HG03097 (cell line): ENCODE measurements around the gene SLF1.

Experiments used
- ATAC-seq: cut with Tn5 transposase; IDR thresholded peaks from one replicate; pipeline ENCODE4 v1.9.1; 2021; ENCODE audit not compliant: unreplicated experiment, low FRiP score

SLF1 gene

GRCh38 chr5:94705427-94705826 lies 87.0 kb downstream of the SLF1 start:
- no peak for ATAC-seq

GRCh38 chr5:94707359-94707758 lies 88.9 kb downstream of the SLF1 start:
- ATAC-seq, result no peak

- no peak for ATAC-seq
Measured at GRCh38 chr5:94709277-94709676, 90.8 kb downstream of the SLF1 start.

GRCh38 chr5:94711785-94712184 lies 93.3 kb downstream of the SLF1 start:
- ATAC-seq, result no peak

GRCh38 chr5:94715768-94716167 lies 97.3 kb downstream of the SLF1 start:
- no peak for ATAC-seq

GRCh38 chr5:94725142-94725541 lies 106.7 kb downstream of the SLF1 start:
- no peak for ATAC-seq

- no peak for ATAC-seq
Measured at GRCh38 chr5:94731471-94731870, 113.0 kb downstream of the SLF1 start.

- no peak for ATAC-seq
Measured at GRCh38 chr5:94736498-94736897, 118.0 kb downstream of the SLF1 start.

GRCh38 chr5:94740286-94740685 lies 121.8 kb downstream of the SLF1 start:
- ATAC-seq, result no peak

- no peak for ATAC-seq
Measured at GRCh38 chr5:94742852-94743251, 124.4 kb downstream of the SLF1 start.

- no peak for ATAC-seq
Measured at GRCh38 chr5:94744906-94745305, 126.4 kb downstream of the SLF1 start.

- ATAC-seq, result peak; percentile 63
Measured at GRCh38 chr5:94745786-94746730, 127.6 kb downstream of the SLF1 start.

- ATAC-seq, result peak; percentile 37
Measured at GRCh38 chr5:94746731-94747124, 128.3 kb downstream of the SLF1 start.
